ENCODE data around the gene NRXN3.

- TF ChIP-seq CTCF (IDR thresholded peaks at IDR 0.05 in 4 of 5, conservative IDR thresholded peaks at IDR 0.05 in 1 of 5): peak; percentile 55 to 78 (median 71)
- TF ChIP-seq POLR2A (IDR thresholded peaks at IDR 0.05): no peak
These were observed 278.3 kb downstream of the NRXN3 start for GRCh38 chr14:78448164-78449094.
